ENCODE results near the gene PLIN5.

The PLIN5 gene

GRCh38 chr19:4517451-4518057 lies 17.5 kb downstream of the PLIN5 start:
- DNase-seq (ENCODE audit: low spot score) = no peak
- TF ChIP-seq CTCF (IDR thresholded peaks at IDR 0.05; ENCODE audit: extremely low read depth, missing control alignments) = no peak

GRCh38 chr19:4516939-4517300 lies 18.1 kb downstream of the PLIN5 start:
- TF ChIP-seq CTCF (IDR thresholded peaks at IDR 0.05; ENCODE audit: extremely low read depth, missing control alignments) = no peak
- DNase-seq (ENCODE audit: low spot score) = no peak

- no peak for TF ChIP-seq CTCF (IDR thresholded peaks at IDR 0.05; ENCODE audit: extremely low read depth, missing control alignments)
- DNase-seq (ENCODE audit: low spot score) = no peak
Measured at GRCh38 chr19:4516199-4516938, 18.7 kb downstream of the PLIN5 start.

- TF ChIP-seq CTCF (IDR thresholded peaks at IDR 0.05; ENCODE audit: extremely low read depth, missing control alignments) = no peak
- no peak for DNase-seq (ENCODE audit: low spot score)
Measured at GRCh38 chr19:4515732-4516131, 19.3 kb downstream of the PLIN5 start.

GRCh38 chr19:4513248-4513647 lies 21.8 kb downstream of the PLIN5 start:
- no peak for TF ChIP-seq CTCF (IDR thresholded peaks at IDR 0.05; ENCODE audit: extremely low read depth, missing control alignments)
- DNase-seq (ENCODE audit: low spot score) = no peak

GRCh38 chr19:4512070-4512469 lies 23.0 kb downstream of the PLIN5 start:
- TF ChIP-seq CTCF (IDR thresholded peaks at IDR 0.05; ENCODE audit: extremely low read depth, missing control alignments) = no peak
- DNase-seq (ENCODE audit: low spot score) = no peak

GRCh38 chr19:4511300-4512054 lies 23.5 kb downstream of the PLIN5 start:
- DNase-seq (ENCODE audit: low spot score) = no peak
- TF ChIP-seq CTCF (IDR thresholded peaks at IDR 0.05; ENCODE audit: extremely low read depth, missing control alignments) = no peak

Data from GM20000 (cell line).